GM21423 (cell line): ENCODE measurements around the gene FZD7.

Experiments
- ATAC-seq: cut with Tn5 transposase; IDR thresholded peaks from one replicate; pipeline ENCODE4 v1.9.1; 2021; ENCODE audit warnings: mild to moderate bottlenecking, moderate library complexity; ENCODE audit not compliant: unreplicated experiment

The FZD7 gene

GRCh38 chr2:202065876-202066275 lies 32.2 kb downstream of the FZD7 start:
- ATAC-seq: no peak

- ATAC-seq: no peak
Observed at GRCh38 chr2:202066875-202067274, 33.2 kb downstream of the FZD7 start.

- ATAC-seq: no peak
Observed at GRCh38 chr2:202067589-202067988, 33.9 kb downstream of the FZD7 start.

GRCh38 chr2:202069170-202070067 lies 35.8 kb downstream of the FZD7 start:
- ATAC-seq: no peak

GRCh38 chr2:202071107-202071506 lies 37.5 kb downstream of the FZD7 start:
- no peak for ATAC-seq

- ATAC-seq: no peak
Observed at GRCh38 chr2:202072226-202072625, 38.6 kb downstream of the FZD7 start.

- no peak for ATAC-seq
Observed at GRCh38 chr2:202072737-202073401, 39.2 kb downstream of the FZD7 start, which contains the start of gene KIAA2012. KIAA2012 (plus strand) TSS chr2:202073255; CDS start chr2:202073628, 373 bp downstream.

- no peak for ATAC-seq
Observed at GRCh38 chr2:202074324-202074723, 40.7 kb downstream of the FZD7 start.

GRCh38 chr2:202079310-202079709 lies 45.7 kb downstream of the FZD7 start:
- ATAC-seq: no peak

GRCh38 chr2:202084265-202084664 lies 50.6 kb downstream of the FZD7 start:
- ATAC-seq: no peak
